ENCODE measurements around the gene VSTM2L. TPM values are rescaled to one million over a fixed set of nuclear protein-coding genes. Genes with fewer than 3 reads are reported as not detected.
A peak's percentile ranks its signal among the peaks of the same experiment; 100 is the strongest.

VSTM2L gene
- total RNA-seq, 1 donor from 2014 or later = 7.1 TPM

GRCh38 chr20:37899105-37900045, 3.6 kb upstream of the VSTM2L start:
- no peak for DNase-seq (ENCODE audit: low spot score)

DNA sequence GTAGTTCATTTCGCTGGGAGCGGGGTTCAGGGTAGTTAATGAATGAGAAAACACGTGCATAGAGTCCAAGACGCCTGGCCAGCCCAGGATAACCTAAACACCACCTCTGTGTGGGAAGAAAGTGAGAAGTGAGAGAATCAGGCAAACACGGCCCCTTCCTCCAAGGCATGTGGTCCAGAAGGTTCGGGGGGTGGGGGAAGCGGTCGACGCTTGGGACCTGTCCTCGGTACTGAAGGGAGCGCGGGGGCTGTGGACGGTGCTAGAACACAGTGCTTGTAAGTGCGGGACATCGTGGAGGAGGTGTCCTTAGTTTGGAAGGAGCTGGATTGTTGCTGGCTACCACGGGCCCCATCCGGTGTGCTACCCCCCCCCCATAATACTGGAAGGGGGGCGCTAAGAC, 1.7 kb upstream of the VSTM2L start:
- no peak for DNase-seq (ENCODE audit: low spot score)

DNA sequence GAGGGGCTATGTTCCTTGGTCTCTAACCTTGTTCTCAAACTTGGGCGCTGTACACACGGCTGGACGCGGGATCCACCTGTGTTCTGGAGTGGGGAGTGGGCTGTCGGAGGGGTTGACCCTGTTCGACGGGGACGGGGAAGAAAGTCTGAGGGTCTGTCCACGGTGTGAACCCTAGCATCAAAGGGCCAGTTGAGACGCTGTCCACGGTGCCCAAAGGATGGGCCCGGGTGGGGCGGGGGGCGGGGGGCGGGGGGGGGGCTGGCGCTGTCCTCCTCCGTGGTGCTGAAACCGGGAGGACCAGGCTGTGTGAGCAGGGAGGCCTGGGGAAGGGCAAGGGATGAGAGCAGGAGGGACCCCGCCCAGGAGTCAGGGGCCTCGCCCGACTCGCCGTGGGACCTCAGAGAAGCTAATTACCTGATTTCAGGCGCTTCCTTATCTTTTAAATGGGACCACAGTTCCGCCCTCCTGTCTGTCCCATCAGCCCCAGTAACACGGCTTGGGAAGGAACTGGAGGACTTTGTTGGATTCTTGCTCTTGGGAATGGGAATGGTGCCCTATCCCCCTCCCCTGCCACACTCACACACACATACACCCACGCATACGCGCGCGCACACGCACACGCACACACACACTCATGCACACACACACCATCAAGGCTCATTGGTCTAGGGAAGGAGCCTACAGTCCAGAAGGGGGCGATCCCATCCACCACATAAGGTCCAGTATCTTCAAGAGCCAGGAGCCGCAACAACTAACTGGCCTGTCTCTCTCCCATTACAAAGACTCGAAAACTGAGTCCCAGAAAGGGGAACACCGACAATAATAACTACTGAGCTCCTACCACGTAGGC, 1.0 kb upstream of the VSTM2L start:
- peak; percentile 49 for DNase-seq (ENCODE audit: low spot score)

DNA sequence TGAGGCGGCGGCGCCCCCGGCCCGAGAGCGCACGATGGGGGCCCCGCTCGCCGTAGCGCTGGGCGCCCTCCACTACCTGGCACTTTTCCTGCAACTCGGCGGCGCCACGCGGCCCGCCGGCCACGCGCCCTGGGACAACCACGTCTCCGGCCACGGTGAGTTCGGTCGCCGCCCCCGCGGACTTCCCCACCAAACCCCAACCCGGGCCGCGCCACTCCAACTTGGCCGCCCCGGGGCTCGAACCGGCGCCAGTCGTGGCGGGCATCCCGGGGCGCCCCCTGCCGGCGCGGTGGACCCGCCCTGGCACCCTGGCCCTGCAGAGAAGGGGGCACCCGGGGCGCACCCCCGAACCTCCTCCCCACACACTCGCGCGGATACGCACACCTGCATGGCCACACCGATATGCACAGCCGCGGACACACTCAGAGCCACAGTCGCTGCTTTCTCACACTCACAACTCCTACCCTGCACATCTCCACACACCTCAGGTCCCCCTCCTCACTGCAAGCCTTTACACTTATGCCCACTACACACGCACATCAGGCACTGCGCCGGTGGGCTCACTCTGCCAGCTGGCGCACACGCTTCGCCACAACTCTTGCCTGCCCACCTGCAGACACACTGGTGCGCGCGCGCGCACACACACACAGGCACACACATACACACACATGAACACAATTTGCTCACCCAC, 535 bp downstream of the VSTM2L start:
- no peak for DNase-seq (ENCODE audit: low spot score)

DNA sequence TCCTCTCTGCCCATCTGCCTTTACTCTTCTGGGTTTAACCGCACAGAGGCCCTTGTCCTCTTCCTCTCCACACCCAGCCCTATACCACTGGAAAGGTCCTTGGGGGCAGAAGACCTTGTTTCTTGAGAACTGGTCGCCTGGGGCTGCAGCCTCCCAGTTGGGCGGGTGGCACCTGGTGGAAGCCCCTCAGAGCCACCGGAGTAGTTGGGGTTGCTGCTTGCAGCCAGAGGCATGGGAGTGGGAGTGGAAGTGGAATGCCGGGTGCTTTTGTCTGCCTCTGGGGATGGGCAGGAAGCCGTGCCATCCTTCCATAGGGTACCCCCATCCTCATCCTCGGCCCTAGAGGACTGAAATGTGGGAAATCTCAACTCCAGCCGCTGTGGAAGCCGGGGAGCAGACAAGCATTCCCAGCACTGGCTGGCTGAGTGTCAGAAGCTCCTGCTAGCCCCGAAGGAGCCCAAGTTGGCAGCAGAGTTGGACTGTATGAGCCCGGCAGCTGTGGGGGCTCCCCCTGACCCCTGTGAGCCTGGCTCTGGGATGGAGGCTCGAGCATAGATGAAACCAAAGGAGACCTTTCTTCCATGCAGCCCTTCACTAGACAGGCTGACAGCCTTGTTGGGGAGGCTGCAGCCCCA, 1.2 kb downstream of the VSTM2L start:
- DNase-seq (ENCODE audit: low spot score) = no peak

GRCh38 chr20:37904845-37905373, 2.0 kb downstream of the VSTM2L start:
- no peak for DNase-seq (ENCODE audit: low spot score)

DNA sequence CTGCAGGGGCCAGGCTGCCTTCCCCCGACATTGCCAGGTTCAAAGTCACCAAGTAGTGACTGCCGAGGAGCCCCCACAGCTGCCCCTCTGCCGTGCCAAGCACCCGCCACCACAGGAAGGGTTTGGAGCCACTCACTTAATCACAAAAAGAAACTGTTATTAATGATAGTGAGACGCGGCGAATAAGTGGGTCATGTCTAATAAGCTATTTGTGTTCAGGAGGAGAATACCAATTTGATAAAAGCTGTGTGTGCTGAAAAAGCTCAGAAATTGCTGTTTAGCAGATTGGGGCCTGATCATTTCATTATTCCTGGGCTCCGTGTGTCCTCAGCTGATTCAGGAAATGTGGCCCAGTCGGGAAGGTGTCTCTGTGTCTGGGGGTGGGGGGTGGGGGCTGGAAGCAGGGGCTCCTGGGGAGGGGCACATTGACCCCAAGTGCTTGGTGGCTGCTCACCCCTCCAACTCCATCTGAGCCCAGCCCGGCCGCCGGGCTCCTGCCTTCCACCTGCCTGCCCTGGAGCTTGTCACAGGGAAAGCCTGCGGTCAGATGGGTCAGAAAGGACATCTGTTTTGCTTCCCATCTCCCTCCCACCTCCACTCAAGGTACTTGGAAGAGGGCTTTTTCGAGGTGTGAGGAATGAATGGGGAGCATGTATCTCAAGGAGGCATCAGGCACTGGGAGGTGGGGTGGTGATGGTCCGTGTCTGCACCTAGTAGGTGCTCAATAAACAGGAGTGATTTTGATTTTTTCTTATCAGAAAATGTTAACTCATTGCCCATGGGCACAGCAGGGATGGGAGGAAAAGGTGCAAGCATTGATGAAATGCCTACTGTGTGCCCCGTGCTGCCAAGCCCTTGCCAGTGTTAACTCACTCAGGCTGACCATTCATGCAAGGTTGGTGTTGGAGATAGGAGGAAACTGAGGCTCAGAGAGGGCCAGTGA, 3.0 kb downstream of the VSTM2L start:
- no peak for DNase-seq (ENCODE audit: low spot score)

GRCh38 chr20:37907330-37907676, 4.4 kb downstream of the VSTM2L start:
- DNase-seq (ENCODE audit: low spot score) = no peak

DNA sequence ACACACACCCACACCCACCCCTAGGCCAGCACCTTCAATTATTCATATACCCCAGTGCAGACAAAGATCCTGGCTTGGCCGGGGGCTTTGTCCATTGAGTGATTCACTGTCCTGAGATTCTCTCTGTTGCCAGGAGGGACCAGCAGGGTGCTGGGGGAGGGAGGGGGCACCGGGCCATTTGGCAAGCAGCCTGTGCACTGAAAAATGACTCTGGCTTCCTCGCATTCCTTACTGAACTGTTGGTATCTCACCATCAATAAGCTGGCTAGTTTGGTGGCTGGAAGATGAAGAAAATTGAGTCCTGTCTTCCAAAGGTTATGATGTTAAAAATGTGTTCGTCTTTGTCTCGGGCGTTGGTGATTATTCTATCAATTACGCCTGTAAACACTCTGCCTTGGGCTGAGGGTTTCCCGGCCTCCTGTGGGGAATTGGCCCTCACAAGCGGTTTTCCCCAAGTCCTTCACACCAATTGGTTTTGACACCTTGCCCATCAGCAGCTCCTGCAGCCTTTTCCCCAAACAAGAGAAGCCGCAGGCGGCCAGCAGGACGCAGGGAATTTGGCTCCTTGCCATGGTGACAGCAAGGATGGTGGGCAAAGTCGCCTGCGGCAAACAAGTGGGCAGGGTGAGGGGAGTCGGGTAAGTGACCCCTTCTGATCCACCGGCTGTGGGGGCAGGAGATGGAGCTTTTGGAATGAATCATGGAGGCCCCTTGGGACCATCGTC, 4.9 kb downstream of the VSTM2L start:
- DNase-seq (ENCODE audit: low spot score) = no peak

GRCh38 chr20:37911261-37911660, 8.3 kb downstream of the VSTM2L start:
- DNase-seq (ENCODE audit: low spot score) = no peak

DNA sequence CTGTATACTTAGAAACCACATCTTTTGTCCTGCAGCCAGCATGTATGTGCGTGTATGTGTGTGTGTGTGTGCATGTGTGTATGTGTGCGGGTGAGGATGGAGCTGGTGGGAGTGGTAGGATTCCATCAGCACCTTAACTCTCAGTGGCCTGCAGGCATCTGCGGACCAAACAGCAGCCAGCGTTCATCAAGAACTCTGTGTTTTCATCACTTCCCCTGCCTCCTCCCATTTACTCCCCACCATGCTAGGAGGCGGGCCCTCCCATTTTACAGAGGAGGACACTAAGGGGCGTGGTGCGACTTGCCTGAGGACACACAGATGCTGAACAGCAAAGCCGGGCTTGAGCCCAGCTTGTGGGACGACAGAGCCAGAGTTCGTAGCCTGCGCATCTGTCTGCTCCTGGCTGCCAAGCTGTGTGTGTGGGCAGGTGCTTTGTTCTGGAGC, 8.9 kb downstream of the VSTM2L start:
- peak; percentile 53 for DNase-seq (ENCODE audit: low spot score)

DNA sequence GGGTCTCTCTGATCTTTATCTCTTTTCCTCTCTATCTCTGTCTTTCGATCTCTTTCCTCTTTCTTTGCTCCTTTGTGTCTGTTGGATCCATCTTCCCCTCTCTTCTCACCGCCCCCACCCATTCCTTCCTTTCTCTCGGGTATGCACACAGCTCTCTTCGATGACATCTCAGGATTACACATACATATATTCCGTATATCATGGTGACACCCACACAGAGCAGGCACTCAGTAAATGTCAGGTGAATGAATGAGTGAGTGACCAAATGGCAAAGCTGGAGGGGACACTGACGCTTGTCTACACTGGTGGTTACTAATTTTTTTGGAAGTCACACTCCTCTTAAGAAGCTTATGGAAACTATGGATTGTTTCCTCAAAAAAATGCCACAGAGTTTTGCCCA, 9.9 kb downstream of the VSTM2L start:
- DNase-seq (ENCODE audit: low spot score) = no peak

DNA sequence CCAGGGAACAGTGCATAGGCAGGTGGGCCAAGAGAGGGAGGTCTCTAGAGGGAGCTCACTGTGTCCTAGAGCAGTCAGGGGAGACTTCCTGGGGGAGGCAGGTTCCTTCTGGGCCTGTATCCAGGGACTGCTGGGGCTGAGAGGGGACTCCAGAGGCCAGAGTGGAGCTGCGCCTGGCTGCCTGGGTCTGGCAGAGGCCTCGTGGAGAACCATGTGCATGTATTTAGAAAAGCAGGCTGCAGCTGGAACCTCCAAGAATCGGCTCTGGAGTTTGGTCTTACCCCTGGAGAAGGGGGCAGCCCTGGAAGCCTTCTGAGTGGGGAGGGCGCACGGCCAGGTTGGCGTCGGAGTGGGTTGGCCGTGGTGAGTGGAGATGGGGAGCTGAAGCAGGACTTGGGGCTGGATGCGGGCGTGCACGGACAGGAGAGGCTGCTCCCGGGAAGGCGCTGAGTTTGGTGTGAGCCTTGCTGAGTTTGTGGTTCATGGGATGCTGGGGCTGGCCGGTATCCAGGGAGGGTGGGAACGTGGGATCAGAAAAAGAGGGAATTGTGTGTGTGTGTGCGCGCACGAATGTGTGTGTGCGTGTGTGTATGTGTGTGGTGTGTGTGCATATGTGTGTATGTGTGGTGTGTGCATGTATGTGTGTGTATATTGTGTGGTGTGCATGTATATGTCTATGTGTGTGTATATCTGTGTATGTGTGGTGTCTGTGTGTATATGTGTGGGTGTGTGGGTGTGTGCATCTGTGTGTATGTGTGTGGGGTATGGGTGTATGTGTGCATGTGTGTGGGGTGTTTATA, 10.8 kb downstream of the VSTM2L start:
- no peak for DNase-seq (ENCODE audit: low spot score)

GRCh38 chr20:37914367-37914671, 11.4 kb downstream of the VSTM2L start:
- no peak for DNase-seq (ENCODE audit: low spot score)

DNA sequence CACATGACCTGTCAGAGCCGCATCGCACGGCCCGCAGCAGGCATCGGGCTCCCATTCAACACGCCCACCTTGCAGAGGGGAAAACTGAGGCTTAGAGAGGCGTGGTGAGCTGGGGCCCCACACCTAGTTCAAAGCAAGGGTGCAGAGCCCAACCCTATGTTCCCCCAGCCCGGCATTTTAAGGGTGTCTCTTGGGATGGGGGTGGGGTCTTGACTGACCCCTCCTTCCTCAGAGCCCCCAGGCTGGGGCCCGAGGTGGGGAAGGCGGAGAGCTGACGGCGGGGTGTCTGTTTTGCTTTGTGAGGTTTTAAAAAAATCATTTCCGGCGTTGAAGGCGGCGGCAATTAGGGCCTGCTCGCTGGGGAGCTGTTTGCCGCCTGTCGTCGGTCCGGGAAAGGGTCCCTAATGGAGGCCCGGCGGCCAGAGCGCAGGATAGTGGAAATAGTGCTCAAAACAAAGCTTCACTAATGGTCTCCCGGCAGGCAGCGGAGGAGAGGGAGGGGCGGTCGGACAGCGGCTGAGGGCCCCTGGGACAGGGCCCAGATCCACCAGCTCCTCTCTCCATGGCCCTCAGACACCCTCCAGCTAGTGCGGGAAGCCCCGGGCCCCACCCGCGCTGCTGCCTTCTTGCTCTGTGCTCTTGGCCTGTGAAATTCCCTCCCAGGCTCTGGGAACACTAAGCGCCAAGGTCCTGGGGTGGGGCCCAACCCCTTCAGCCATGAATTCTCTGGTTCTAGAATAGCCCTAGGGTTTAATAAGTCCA, 11.9 kb downstream of the VSTM2L start:
- DNase-seq (ENCODE audit: low spot score) = no peak

DNA sequence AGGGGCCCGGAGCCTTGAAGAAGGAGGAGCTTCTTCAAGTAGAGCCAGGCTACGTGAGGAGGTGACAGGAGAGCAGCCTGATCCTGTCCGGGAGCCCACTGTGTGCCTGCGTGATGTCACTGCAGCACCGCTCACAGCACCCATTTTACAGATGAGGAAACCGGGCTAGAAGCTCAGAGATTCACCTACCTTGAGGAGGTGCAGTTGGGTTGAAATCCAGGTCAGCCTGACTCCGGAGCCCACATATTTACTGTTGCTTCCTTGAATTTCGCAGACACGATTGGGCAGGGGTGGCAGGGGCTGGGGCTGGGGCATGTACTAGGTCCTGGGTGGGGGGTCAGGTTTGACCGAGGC, 12.5 kb downstream of the VSTM2L start:
- DNase-seq (ENCODE audit: low spot score) = no peak

GRCh38 chr20:37915800-37916570, 13.1 kb downstream of the VSTM2L start:
- DNase-seq (ENCODE audit: low spot score) = no peak

- DNase-seq (ENCODE audit: low spot score) = no peak
Observed at GRCh38 chr20:37917461-37917860, 14.5 kb downstream of the VSTM2L start.

Measured in ureter (tissue), 1 donor.